Measurements from ENCODE around the gene NAALADL2. TPM values are rescaled to one million over a fixed set of nuclear protein-coding genes. Genes with fewer than 3 reads are reported as not detected.

NAALADL2 gene
- total RNA-seq, 1 experiment from 2014 or later = 1.6 TPM

DNA sequence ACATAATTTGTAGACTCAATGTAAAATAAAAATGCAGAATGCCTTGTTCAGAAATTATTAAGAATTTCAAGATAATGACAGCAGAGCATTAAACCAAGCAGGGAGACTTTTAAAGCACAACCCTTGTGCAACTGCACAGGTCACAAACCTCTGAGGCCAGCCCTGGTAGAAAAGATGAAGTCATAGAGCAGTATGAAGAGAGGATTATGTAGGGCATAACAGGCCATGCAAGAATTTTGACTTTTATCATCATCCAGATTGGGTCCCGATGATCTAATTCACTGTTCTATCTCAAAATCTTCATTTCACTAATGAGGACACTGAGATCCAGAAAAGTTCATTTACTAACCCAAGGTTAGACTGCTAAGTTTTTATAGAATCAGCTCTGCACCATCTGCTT, 388.5 kb downstream of the NAALADL2 start:
- Histone ChIP-seq H4K5ac (ENCODE audit: insufficient read length, low read depth, low read length) (no peak overlapping the region), H2BK120ac (ENCODE audit: low read depth, low read length, poor library complexity, severe bottlenecking) (no peak overlapping the region), H3K79me2 (ENCODE audit: insufficient read depth, low read length) (no peaks in the 10 kb centered on the region), H3K4me1 (ENCODE audit: insufficient read depth, low read length) (no peaks in the 10 kb centered on the region; the same call in 1 of the 2 replicates), H3K23me2 (ENCODE audit: insufficient read length, low read depth, low read length, poor library complexity, severe bottlenecking) (no peaks in the 10 kb centered on the region), H2BK15ac (ENCODE audit: low read depth, low read length) (no peak overlapping the region), H3K9ac (ENCODE audit: extremely low read depth, insufficient read length, low read length) (no peak overlapping the region), H3K27me3 (ENCODE audit: insufficient read depth, low read length) (no peaks in the 10 kb centered on the region), H3K56ac (ENCODE audit: insufficient read length, low read depth, low read length) (no peak overlapping the region), H4K91ac (ENCODE audit: insufficient read length, low read depth, low read length) (no peak overlapping the region), H3K9me3 (ENCODE audit: control insufficient read depth, low read depth, low read length) (no peaks in the 10 kb centered on the region), H3T11ph (ENCODE audit: low read length) (no peak overlapping the region), H2BK5ac (ENCODE audit: insufficient read length, low read length) (no peak overlapping the region), H3K4ac (ENCODE audit: low read depth, low read length) (no peak overlapping the region), H4K8ac (replicated peaks; ENCODE audit: insufficient read length, low read depth, low read length) (no peak overlapping the region), H3K79me1 (ENCODE audit: insufficient read depth, low read depth, low read length, poor library complexity, severe bottlenecking) (no peaks in the 10 kb centered on the region), H2AK5ac (ENCODE audit: insufficient read length, low read length) (no peak overlapping the region), H3K14ac (ENCODE audit: insufficient read depth, low read length) (no peak overlapping the region), H2BK20ac (ENCODE audit: low read depth, low read length, poor library complexity, severe bottlenecking) (no peak overlapping the region), H3K18ac (ENCODE audit: insufficient read length, low read depth, low read length) (no peak overlapping the region), H2BK12ac (ENCODE audit: insufficient read length, low read depth, low read length) (no peak overlapping the region), H3K4me2 (ENCODE audit: insufficient read depth, insufficient read length, low read length) (no peak overlapping the region), H3K23ac (ENCODE audit: insufficient read length, low read depth, low read length) (no peak overlapping the region), H2AFZ (ENCODE audit: low read length) (no peak overlapping the region), H4K20me1 (ENCODE audit: control insufficient read depth, insufficient read depth, insufficient read length) (no peaks in the 10 kb centered on the region), H3K27ac (ENCODE audit: insufficient read length, low read depth, low read length) (no peak overlapping the region)
- H3K9me3 Mint-ChIP-seq = no peaks in the 10 kb centered on the region
- DNase-seq = no peak
- no peak overlapping the region for H3K27ac Mint-ChIP-seq
- H3K4me1 Mint-ChIP-seq = peaks cover 6 to 9% of the 10 kb centered on the region in 2 experiments
- H3K4me3 Mint-ChIP-seq = no peak overlapping the region
- WGBS (ENCODE audit: extremely low coverage, insufficient read length, low lambda C conversion rate) = no CpG with 5 or more reads among the region's 1 CpG
- no peaks in the 10 kb centered on the region for H3K36me3 Mint-ChIP-seq (ENCODE audit: insufficient read depth in 1 of 3, low read depth in 3 of 3)
- TF ChIP-seq, protein P1, sequence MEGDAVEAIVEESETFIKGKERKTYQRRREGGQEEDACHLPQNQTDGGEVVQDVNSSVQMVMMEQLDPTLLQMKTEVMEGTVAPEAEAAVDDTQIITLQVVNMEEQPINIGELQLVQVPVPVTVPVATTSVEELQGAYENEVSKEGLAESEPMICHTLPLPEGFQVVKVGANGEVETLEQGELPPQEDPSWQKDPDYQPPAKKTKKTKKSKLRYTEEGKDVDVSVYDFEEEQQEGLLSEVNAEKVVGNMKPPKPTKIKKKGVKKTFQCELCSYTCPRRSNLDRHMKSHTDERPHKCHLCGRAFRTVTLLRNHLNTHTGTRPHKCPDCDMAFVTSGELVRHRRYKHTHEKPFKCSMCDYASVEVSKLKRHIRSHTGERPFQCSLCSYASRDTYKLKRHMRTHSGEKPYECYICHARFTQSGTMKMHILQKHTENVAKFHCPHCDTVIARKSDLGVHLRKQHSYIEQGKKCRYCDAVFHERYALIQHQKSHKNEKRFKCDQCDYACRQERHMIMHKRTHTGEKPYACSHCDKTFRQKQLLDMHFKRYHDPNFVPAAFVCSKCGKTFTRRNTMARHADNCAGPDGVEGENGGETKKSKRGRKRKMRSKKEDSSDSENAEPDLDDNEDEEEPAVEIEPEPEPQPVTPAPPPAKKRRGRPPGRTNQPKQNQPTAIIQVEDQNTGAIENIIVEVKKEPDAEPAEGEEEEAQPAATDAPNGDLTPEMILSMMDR (conservative IDR thresholded peaks at IDR 0.05) = no peak
- peaks cover 7% of the 10 kb centered on the region for H3K27me3 Mint-ChIP-seq (ENCODE audit: low read depth)

Data from H9 (cell line).